ENCODE results near the gene PAX5. TPM values are rescaled to one million over a fixed set of nuclear protein-coding genes. Genes with fewer than 3 reads are reported as not detected.

The PAX5 gene
- total RNA-seq, 1 experiment from 2014 or later = not detected

DNA sequence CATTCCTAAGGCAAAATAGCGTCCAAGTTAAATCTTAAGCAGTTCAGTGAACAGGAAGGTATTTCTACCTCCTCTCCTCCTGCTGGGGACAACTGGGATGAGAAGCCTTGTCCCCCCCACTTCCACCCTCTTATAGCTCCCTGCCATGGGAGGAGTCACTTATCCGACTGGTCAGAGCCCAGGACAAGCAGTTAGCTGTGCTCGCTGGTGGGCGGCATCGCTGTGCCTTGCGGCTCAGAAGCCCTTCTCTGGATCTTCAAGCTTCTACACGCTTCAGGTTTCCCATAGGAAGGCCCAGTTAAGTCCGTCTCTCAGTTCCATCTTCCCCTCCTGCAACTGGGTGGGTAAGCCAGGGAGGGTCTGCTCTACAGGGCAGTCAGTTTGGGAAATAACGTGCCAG, 77.2 kb downstream of the PAX5 start:
- ChIA-PET CTCF (no interaction called here), POLR2A (ENCODE audit: unreplicated experiment) (no interaction called here)
- Histone ChIP-seq H3F3A (ENCODE audit: insufficient read depth, low read depth) (no peaks in the 10 kb centered on the region), H2AFZ (no peak overlapping the region), H4K20me1 (ENCODE audit: insufficient read depth) (no peaks in the 10 kb centered on the region), H3K27me3 (ENCODE audit: insufficient read depth, low read depth) (peaks cover 9% of the 10 kb centered on the region; the same call in 1 of the 2 replicates), H3K4me1 (replicated peaks; ENCODE audit: insufficient read depth) (no peaks in the 10 kb centered on the region), H3K27ac (no peak overlapping the region), H3K4me2 (no peak overlapping the region), H3K4me3 (no peak overlapping the region), H3K36me3 (ENCODE audit: low read depth) (no peaks in the 10 kb centered on the region), H3K9me3 (ENCODE audit: insufficient read depth, low read depth) (no peaks in the 10 kb centered on the region), H3K79me2 (ENCODE audit: low read depth) (no peaks in the 10 kb centered on the region), H3K9me2 (ENCODE audit: insufficient read depth) (no peaks in the 10 kb centered on the region)
- no TSS peak for BruUV-seq (replicated peaks)
- TF ChIP-seq, protein P1, sequence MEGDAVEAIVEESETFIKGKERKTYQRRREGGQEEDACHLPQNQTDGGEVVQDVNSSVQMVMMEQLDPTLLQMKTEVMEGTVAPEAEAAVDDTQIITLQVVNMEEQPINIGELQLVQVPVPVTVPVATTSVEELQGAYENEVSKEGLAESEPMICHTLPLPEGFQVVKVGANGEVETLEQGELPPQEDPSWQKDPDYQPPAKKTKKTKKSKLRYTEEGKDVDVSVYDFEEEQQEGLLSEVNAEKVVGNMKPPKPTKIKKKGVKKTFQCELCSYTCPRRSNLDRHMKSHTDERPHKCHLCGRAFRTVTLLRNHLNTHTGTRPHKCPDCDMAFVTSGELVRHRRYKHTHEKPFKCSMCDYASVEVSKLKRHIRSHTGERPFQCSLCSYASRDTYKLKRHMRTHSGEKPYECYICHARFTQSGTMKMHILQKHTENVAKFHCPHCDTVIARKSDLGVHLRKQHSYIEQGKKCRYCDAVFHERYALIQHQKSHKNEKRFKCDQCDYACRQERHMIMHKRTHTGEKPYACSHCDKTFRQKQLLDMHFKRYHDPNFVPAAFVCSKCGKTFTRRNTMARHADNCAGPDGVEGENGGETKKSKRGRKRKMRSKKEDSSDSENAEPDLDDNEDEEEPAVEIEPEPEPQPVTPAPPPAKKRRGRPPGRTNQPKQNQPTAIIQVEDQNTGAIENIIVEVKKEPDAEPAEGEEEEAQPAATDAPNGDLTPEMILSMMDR (conservative IDR thresholded peaks at IDR 0.05) = no peak
- TF ChIP-seq EZH2 (IDR thresholded peaks at IDR 0.05; ENCODE audit: low read depth) = no peak
- no peak for DNase-seq
- intact Hi-C loops (cut with micrococcal nuclease; ENCODE audit: unreplicated experiment) = no loop called here

- Histone ChIP-seq H3K4me1 (replicated peaks; ENCODE audit: insufficient read depth) (no peaks in the 10 kb centered on the region), H2AFZ (no peak overlapping the region), H3K4me3 (no peak overlapping the region), H3K4me2 (no peak overlapping the region), H3K9me2 (ENCODE audit: insufficient read depth) (no peaks in the 10 kb centered on the region), H3K9me3 (ENCODE audit: insufficient read depth, low read depth) (no peaks in the 10 kb centered on the region), H3K36me3 (ENCODE audit: low read depth) (no peaks in the 10 kb centered on the region), H3K27ac (no peak overlapping the region), H3K27me3 (ENCODE audit: insufficient read depth, low read depth) (0 out of 2 replicates have a peak, but pooled peaks cover 4% of the 10 kb centered on the region), H3K79me2 (ENCODE audit: low read depth) (no peaks in the 10 kb centered on the region), H3F3A (ENCODE audit: insufficient read depth, low read depth) (no peaks in the 10 kb centered on the region), H4K20me1 (ENCODE audit: insufficient read depth) (no peaks in the 10 kb centered on the region)
- intact Hi-C loops (cut with micrococcal nuclease; ENCODE audit: unreplicated experiment) = no loop called here
- no peak for DNase-seq
- CTCF ChIA-PET = no interaction called here
- POLR2A ChIA-PET (ENCODE audit: unreplicated experiment) = interaction anchor here (0.7 kb wide), 1 partner anchor 10 kb away, joined by 3 read pairs; no protein-coding TSS in a partner anchor
- TF ChIP-seq, protein P1 (conservative IDR thresholded peaks at IDR 0.05) = no peak
- TF ChIP-seq EZH2 (IDR thresholded peaks at IDR 0.05; ENCODE audit: low read depth) = no peak
- no TSS peak for BruUV-seq (replicated peaks)
These were observed 83.7 kb downstream of the PAX5 start for GRCh38 chr9:36950389-36950788.

DNA sequence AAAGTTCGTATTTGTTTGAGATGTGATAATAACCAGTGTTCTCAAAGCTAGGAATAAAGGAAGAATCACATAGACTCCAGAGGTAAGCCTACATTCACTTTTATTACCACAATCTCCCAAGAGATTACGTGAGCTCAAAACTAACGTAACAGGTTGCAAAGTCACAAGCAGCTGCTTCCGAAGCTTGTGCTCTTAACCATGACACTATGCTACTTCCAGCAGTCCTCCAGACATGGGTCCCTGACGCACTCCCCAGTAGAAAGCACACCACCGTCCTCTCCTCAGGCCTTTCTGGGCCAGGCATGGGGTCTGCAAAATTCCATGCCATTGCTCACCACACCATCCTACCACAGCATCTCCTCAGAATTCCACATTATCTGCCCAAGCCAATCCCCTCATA, 84.6 kb downstream of the PAX5 start:
- TF ChIP-seq, protein P1 (conservative IDR thresholded peaks at IDR 0.05) = no peak
- no peak for TF ChIP-seq EZH2 (IDR thresholded peaks at IDR 0.05; ENCODE audit: low read depth)
- Histone ChIP-seq H3K79me2 (ENCODE audit: low read depth) (no peaks in the 10 kb centered on the region), H2AFZ (no peak overlapping the region), H3K9me3 (ENCODE audit: insufficient read depth, low read depth) (no peaks in the 10 kb centered on the region), H4K20me1 (ENCODE audit: insufficient read depth) (no peaks in the 10 kb centered on the region), H3K27ac (no peak overlapping the region), H3F3A (ENCODE audit: insufficient read depth, low read depth) (no peaks in the 10 kb centered on the region), H3K4me1 (replicated peaks; ENCODE audit: insufficient read depth) (no peaks in the 10 kb centered on the region), H3K27me3 (ENCODE audit: insufficient read depth, low read depth) (0 out of 2 replicates have a peak, but pooled peaks cover 4% of the 10 kb centered on the region), H3K4me2 (no peak overlapping the region), H3K9me2 (ENCODE audit: insufficient read depth) (no peaks in the 10 kb centered on the region), H3K4me3 (no peak overlapping the region), H3K36me3 (ENCODE audit: low read depth) (no peaks in the 10 kb centered on the region)
- POLR2A ChIA-PET (ENCODE audit: unreplicated experiment) = no interaction called here
- no peak for DNase-seq
- no TSS peak for BruUV-seq (replicated peaks)
- intact Hi-C loops (cut with micrococcal nuclease; ENCODE audit: unreplicated experiment) = no loop called here
- CTCF ChIA-PET = no interaction called here
